Right atrium auricular region (tissue), 2 donors: ENCODE data around the gene N4BP2. TPM values are rescaled to one million over a fixed set of nuclear protein-coding genes. Genes with fewer than 3 reads are reported as not detected.

Experiments
- DNase-seq: peaks from one replicate; pipeline ENCODE4 v3.0.0-alpha.2; 2019; ENCODE audit warnings: low spot score
- H3K27ac ChIP-seq, 2 donors: fragments of 200-600 bp; sonication (generic); 1 replicate in 1 of 2; 2 replicates in 1 of 2; pipeline ENCODE4 v1.5.1; 2016 to 2019
- H3K27me3 ChIP-seq, 2 donors: fragments of 200-600 bp; sonication (generic); one replicate each; pipeline versions ENCODE4 v1.5.1 to v1.6.0; 2017 to 2019
- H3K36me3 ChIP-seq: fragments of 200-600 bp; sonication (generic); one replicate; pipeline ENCODE4 v1.5.1; 2016
- H3K4me1 ChIP-seq, 2 donors: fragments of 200-600 bp; sonication (generic); one replicate each; pipeline versions ENCODE4 v1.5.1 to v1.6.0; 2017 to 2019
- H3K4me3 ChIP-seq, 2 donors: fragments of 200-600 bp; sonication (generic); 1 replicate in 1 of 2; 2 replicates in 1 of 2; pipeline ENCODE4 v1.5.1; 2017 to 2019; ENCODE audit warnings: mild to moderate bottlenecking in 1 of 2, moderate library complexity in 1 of 2
- H3K9me3 ChIP-seq, 2 donors: fragments of 200-600 bp; sonication (generic); one replicate each; pipeline ENCODE4 v1.5.1; 2019
- CTCF ChIP-seq, 2 donors: fragments of 200-600 bp; sonication (generic); IDR thresholded peaks; one replicate each; pipeline ENCODE4 v1.5.1; 2019; ENCODE audit warnings: antibody characterized with exemption in 2 of 2
- total RNA-seq, 2 donors: library from RNA; depleted of rRNA; stranded (reverse); fragments of >200 nt; gene quantifications; one replicate each; pipeline ENCODE4 v1.1.0, GENCODE V29; 2016

The N4BP2 gene
- total RNA-seq, 2 donors from 2014 or later: 3.2 to 6.4 TPM

GRCh38 chr4:40195182-40196177 is 138.8 kb downstream of the N4BP2 start:
- H3K4me3 ChIP-seq: no peak overlapping the region
- no peak for TF ChIP-seq CTCF (IDR thresholded peaks at IDR 0.05)
- H3K9me3 ChIP-seq: no peaks in the 10 kb centered on the region
- no peaks in the 10 kb centered on the region for H3K4me1 ChIP-seq
- no peaks in the 10 kb centered on the region for H3K27me3 ChIP-seq
- H3K36me3 ChIP-seq: no peaks in the 10 kb centered on the region
- no peak overlapping the region for H3K27ac ChIP-seq
- no peak for DNase-seq

GRCh38 chr4:40196272-40196671 is 139.6 kb downstream of the N4BP2 start:
- TF ChIP-seq CTCF (IDR thresholded peaks at IDR 0.05): no peak
- no peaks in the 10 kb centered on the region for H3K27me3 ChIP-seq
- H3K9me3 ChIP-seq: no peaks in the 10 kb centered on the region
- H3K4me1 ChIP-seq: no peaks in the 10 kb centered on the region
- no peaks in the 10 kb centered on the region for H3K36me3 ChIP-seq
- no peak overlapping the region for H3K4me3 ChIP-seq
- H3K27ac ChIP-seq: no peak overlapping the region
- no peak for DNase-seq

- Histone ChIP-seq H3K4me3 (no peak within 1 kb of the TSS), H3K27me3 (no peaks in the 10 kb centered on the region), H3K4me1 (no peaks in the 10 kb centered on the region), H3K36me3 (no peaks in the 10 kb centered on the region), H3K9me3 (no peaks in the 10 kb centered on the region), H3K27ac (no peak within 1 kb of the TSS)
- no peak for TF ChIP-seq CTCF (IDR thresholded peaks at IDR 0.05)
- no peak for DNase-seq
Measured at GRCh38 chr4:40196724-40197281, 140.2 kb downstream of the N4BP2 start, which contains the start of gene RHOH. Gene RHOH, plus strand, starts transcription at chr4:40197031. Its CDS starts 46,356 bp downstream, at chr4:40243387.

GRCh38 chr4:40197879-40198689 is 141.4 kb downstream of the N4BP2 start:
- Histone ChIP-seq H3K27ac (no peak overlapping the region), H3K27me3 (no peaks in the 10 kb centered on the region), H3K36me3 (no peaks in the 10 kb centered on the region), H3K4me1 (no peaks in the 10 kb centered on the region), H3K4me3 (no peak overlapping the region), H3K9me3 (no peaks in the 10 kb centered on the region)
- TF ChIP-seq CTCF (IDR thresholded peaks at IDR 0.05): no peak
- no peak for DNase-seq

GRCh38 chr4:40199179-40199670 is 142.6 kb downstream of the N4BP2 start:
- H3K27ac ChIP-seq: no peak overlapping the region
- H3K4me1 ChIP-seq: no peaks in the 10 kb centered on the region
- no peak for TF ChIP-seq CTCF (IDR thresholded peaks at IDR 0.05)
- DNase-seq: no peak
- no peaks in the 10 kb centered on the region for H3K9me3 ChIP-seq
- H3K27me3 ChIP-seq: no peaks in the 10 kb centered on the region
- no peak overlapping the region for H3K4me3 ChIP-seq
- H3K36me3 ChIP-seq: no peaks in the 10 kb centered on the region
